A673 (cell line): ENCODE results near the gene SLC1A7. TPM values are rescaled to one million over a fixed set of nuclear protein-coding genes. Genes with fewer than 3 reads are reported as not detected.

ENCODE experiments used
- BruUV-seq: library from RNA; stranded (reverse); fragments of 400-500 nt; replicated peaks from 2 replicates; lab custom pipeline; 2021; lab: Mats Ljungman, UMichigan
- CTCF ChIA-PET: fragments of 300-600 bp; sonication (Branson Sonifier 250); formaldehyde crosslinking; loops from one replicate; lab custom pipeline; 2022; ENCODE audit warnings: antibody characterized with exemption; lab: Charles Lee
- POLR2A ChIA-PET: fragments of 300-600 bp; sonication (Branson Sonifier 250); formaldehyde crosslinking; loops from one replicate; lab custom pipeline; 2022; ENCODE audit warnings: antibody characterized with exemption; ENCODE audit not compliant: low non-redundant PET; lab: Charles Lee
- DNase-seq: peaks from one replicate; pipeline ENCODE4 v3.0.0-alpha.2; 2015; ENCODE audit warnings: low spot score
- H3K27ac ChIP-seq: fragments of 200-600 bp; sonication (generic); 2 replicates; pipeline ENCODE4 v1.5.1; 2016; ENCODE audit warnings: mixed run types, low read depth, mild to moderate bottlenecking, mixed read lengths, antibody characterized with exemption, low read length; ENCODE audit not compliant: poor library complexity, severe bottlenecking
- H3K27me3 ChIP-seq: fragments of 200-600 bp; sonication (generic); replicated peaks from 2 replicates; pipeline ENCODE4 v1.6.1; 2017; ENCODE audit warnings: mixed run types, low read depth, mild to moderate bottlenecking, mixed read lengths, antibody characterized with exemption, low read length; ENCODE audit not compliant: insufficient read depth, poor library complexity
- H3K36me3 ChIP-seq: fragments of 200-600 bp; sonication (generic); 2 replicates; pipeline ENCODE4 v1.6.1; 2016; ENCODE audit warnings: mixed run types, mild to moderate bottlenecking, mixed read lengths, antibody characterized with exemption, low read length; ENCODE audit not compliant: insufficient read depth, poor library complexity, severe bottlenecking
- H3K4me1 ChIP-seq: fragments of 200-600 bp; sonication (generic); 2 replicates; pipeline ENCODE4 v1.6.1; 2017; ENCODE audit warnings: mixed run types, mild to moderate bottlenecking, mixed read lengths, antibody characterized with exemption, low read length; ENCODE audit not compliant: insufficient read depth, poor library complexity, severe bottlenecking
- H3K4me3 ChIP-seq: fragments of 200-600 bp; sonication (generic); 2 replicates; pipeline ENCODE4 v1.5.1; 2016; ENCODE audit warnings: low read depth, mixed run types, mild to moderate bottlenecking, mixed read lengths, low read length; ENCODE audit not compliant: poor library complexity, severe bottlenecking
- H3K9me3 ChIP-seq: fragments of 200-600 bp; sonication (generic); 2 replicates; pipeline ENCODE4 v1.6.1; 2016; ENCODE audit warnings: mixed run types, low read depth, mild to moderate bottlenecking, mixed read lengths, antibody characterized with exemption, low read length; ENCODE audit not compliant: poor library complexity, severe bottlenecking
- CTCF ChIP-seq: fragments of 300-800, 200-600 bp; sonication (generic); conservative IDR thresholded peaks from 2 replicates; pipeline ENCODE4 v1.5.1; 2017; ENCODE audit warnings: low read depth, mild to moderate bottlenecking, antibody characterized with exemption, low read length, moderate library complexity, mixed read lengths
- EZH2 ChIP-seq: fragments of 200-600 bp; sonication (generic); IDR thresholded peaks from 2 replicates; pipeline ENCODE4 v1.6.1; 2017; ENCODE audit warnings: borderline replicate concordance, low read depth, mild to moderate bottlenecking, mixed read lengths, antibody characterized with exemption, low read length; ENCODE audit not compliant: poor library complexity, severe bottlenecking
- intact Hi-C: fragments of 100-400 bp; cut with micrococcal nuclease; formaldehyde crosslinking; loops from one replicate; pipeline ENCODE4 v1.10.0; 2022; ENCODE audit not compliant: unreplicated experiment
- total RNA-seq: library from RNA; stranded (reverse); gene quantifications from 2 replicates; pipeline ENCODE4 v1.2.3, GENCODE V29; 2021

SLC1A7 gene
- total RNA-seq, 1 experiment from 2014 or later = not detected

- Histone ChIP-seq H3K4me1 (no peaks in the 10 kb centered on the region), H3K9me3 (no peaks in the 10 kb centered on the region), H3K27ac (no peak overlapping the region), H3K4me3 (no peak overlapping the region), H3K36me3 (no peaks in the 10 kb centered on the region), H3K27me3 (no peaks in the 10 kb centered on the region)
- POLR2A ChIA-PET = no interaction called here
- no TSS peak for BruUV-seq
- intact Hi-C loops = no loop called here
- no peak for TF ChIP-seq EZH2
- TF ChIP-seq CTCF = no peak
- CTCF ChIA-PET = no interaction called here
- DNase-seq = no peak
These were observed 16.6 kb downstream of the SLC1A7 start for GRCh38 chr1:53125623-53126360.

DNA sequence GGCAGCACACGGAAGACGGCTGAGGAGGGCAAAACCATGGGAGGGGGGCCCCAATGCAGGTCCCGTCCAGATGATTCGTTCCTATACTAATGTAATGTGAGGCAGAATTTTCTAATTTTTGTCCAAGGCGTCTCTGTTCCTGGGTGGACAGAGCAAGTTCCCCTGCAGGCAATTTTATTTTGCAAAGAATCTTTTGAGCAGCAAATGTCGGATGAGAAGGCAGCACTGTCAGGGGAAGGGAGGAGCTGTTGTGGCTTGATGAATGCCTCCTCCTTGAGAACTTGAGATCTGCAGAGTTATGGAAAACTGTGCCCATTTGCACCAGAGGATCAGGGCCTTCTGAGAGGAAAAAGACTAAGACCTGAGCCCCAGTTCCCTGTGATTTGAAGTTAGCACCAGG lies 17.3 kb downstream of the SLC1A7 start:
- intact Hi-C loops = no loop called here
- TF ChIP-seq EZH2 = no peak
- no peak overlapping the region for H3K27ac ChIP-seq
- no peaks in the 10 kb centered on the region for H3K4me1 ChIP-seq
- no peak overlapping the region for H3K4me3 ChIP-seq
- H3K9me3 ChIP-seq = no peaks in the 10 kb centered on the region
- ChIA-PET POLR2A (no interaction called here), CTCF (no interaction called here)
- no peaks in the 10 kb centered on the region for H3K36me3 ChIP-seq
- DNase-seq = no peak
- H3K27me3 ChIP-seq = no peaks in the 10 kb centered on the region
- no TSS peak for BruUV-seq

DNA sequence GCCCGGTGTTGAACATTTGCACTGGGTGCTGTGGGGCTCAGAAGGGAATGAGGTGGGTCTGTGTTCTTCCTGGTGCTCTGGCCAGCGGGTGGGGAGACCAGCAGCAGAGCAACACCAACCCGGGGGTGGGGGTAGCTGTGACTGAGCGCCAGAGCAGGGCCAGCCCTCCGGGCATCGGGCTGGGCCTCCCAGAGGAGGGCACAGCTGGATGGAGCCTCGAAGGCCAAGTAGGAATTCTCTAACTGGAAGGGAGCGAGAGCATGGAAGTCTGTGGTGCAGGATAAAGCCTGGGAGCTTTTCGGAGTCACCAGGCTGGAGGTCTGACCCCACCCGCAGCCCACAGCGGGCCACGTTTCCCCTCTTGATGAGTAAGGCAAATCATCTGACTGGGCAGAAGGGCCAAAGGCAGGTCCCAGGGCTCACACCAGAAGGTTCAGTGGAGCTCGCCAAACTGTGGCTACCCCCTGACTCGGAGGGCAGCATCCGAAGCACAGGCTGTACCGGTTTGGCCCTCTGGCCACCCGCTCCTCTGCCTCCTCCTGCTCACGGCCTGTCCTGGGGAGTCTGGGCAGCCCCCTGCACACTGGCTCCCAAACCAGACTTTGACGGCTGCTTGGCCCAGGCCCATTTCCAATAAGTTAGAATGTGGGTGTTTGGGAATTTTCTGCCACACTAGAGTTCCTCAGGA lies 18.8 kb downstream of the SLC1A7 start:
- BruUV-seq = no TSS peak
- H3K27ac ChIP-seq = no peak overlapping the region
- ChIA-PET CTCF (no interaction called here), POLR2A (no interaction called here)
- H3K4me1 ChIP-seq = no peaks in the 10 kb centered on the region
- DNase-seq = no peak
- no peak overlapping the region for H3K4me3 ChIP-seq
- H3K27me3 ChIP-seq = no peaks in the 10 kb centered on the region
- H3K36me3 ChIP-seq = no peaks in the 10 kb centered on the region
- intact Hi-C loops = no loop called here
- TF ChIP-seq CTCF (no peak), EZH2 (no peak)
- H3K9me3 ChIP-seq = no peaks in the 10 kb centered on the region

DNA sequence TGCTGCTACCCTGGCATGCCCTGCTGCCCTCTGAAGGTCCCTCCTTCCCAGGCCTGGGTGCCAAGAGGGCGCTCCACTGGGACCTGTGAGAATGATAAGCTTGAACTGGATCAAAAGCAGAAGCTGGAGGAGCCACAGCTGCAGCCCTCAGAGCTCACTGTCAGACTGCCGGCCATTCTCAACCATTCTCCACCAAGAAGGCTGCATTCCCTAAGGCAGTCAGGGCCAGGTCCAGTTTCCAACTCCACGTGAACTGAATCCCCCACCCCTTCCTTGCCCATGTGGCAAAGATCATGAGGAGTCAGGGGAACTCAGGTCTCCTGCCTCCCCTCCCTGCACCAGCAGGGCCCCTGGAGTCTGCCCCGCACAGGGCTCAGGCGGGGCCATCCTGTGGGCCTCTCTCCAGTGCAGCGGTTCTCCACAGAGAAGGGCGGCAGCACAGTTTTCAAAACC lies 19.5 kb downstream of the SLC1A7 start:
- TF ChIP-seq CTCF (no peak), EZH2 (no peak)
- no peak overlapping the region for H3K4me3 ChIP-seq
- no peaks in the 10 kb centered on the region for H3K9me3 ChIP-seq
- H3K36me3 ChIP-seq = no peaks in the 10 kb centered on the region
- CTCF ChIA-PET = no interaction called here
- no peak overlapping the region for H3K27ac ChIP-seq
- no peak for DNase-seq
- POLR2A ChIA-PET = no interaction called here
- BruUV-seq = no TSS peak
- intact Hi-C loops = no loop called here
- H3K4me1 ChIP-seq = no peaks in the 10 kb centered on the region
- no peaks in the 10 kb centered on the region for H3K27me3 ChIP-seq
